ENCODE measurements around the gene IL17RD.

DNA sequence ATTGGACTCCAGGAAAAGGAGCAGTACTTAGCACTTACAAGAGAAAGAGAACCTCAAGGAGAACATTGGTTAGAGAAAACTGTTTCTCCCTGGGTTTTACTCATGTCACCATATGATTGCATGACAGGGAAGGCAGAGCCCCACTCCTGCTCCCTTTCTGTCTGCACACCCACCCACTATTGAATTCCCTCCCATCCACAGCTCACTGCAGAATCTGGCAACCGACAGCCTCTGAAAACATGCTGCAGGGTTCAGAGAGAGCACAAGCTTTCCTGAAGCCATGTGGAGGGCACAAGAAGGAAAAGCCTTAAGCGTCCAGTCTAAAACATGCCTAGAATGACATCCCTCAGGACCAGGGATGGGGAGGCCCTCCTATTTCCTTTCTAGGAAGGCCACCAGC is 3.0 kb upstream of the IL17RD start:
- TF ChIP-seq POLR2A (IDR thresholded peaks at IDR 0.05; ENCODE audit: low read length) = no peak
- no peak for TF ChIP-seq GATA1 (IDR thresholded peaks at IDR 0.05; ENCODE audit: low read depth, low read length)

All from erythroblast (primary cell).